DMS53 treated with DMSO at 0.1 percent for 48 hours (cell line): ENCODE results near the gene KRI1.

ENCODE experiments used
- DNase-seq: peaks from one replicate; lab custom pipeline; 2025; ENCODE audit not compliant: unreplicated experiment; lab: John Stamatoyannopoulos, UW

Gene KRI1

GRCh38 chr19:10518444-10519361, 47.1 kb downstream of the KRI1 start:
- no peak for DNase-seq

GRCh38 chr19:10517760-10518443, 47.9 kb downstream of the KRI1 start:
- DNase-seq: peak; percentile 24

- no peak for DNase-seq
Measured at GRCh38 chr19:10517361-10517759, 48.5 kb downstream of the KRI1 start, which contains the start of gene S1PR5. TSS of gene S1PR5 (minus strand) at chr19:10517447. CDS start at chr19:10515011, 2,436 bp downstream.

- no peak for DNase-seq
Measured at GRCh38 chr19:10516671-10517286, 49.0 kb downstream of the KRI1 start.

DNA sequence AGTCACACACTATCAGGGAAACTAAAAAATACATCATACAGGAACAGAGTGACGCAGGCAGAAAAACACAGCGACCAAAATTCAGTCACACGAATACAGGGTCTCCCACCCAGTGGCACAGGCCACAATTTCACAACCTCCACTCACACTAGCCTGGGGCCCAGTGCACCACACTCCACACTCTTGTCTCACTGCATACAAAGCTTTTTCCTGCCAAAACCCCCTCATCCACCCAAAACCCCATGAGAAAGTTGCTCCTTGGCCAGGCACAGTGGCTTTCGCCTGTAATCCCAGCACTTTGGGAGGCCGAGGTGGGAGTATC, 49.8 kb downstream of the KRI1 start:
- no peak for DNase-seq

GRCh38 chr19:10514211-10515145, 51.3 kb downstream of the KRI1 start:
- DNase-seq: no peak

DNA sequence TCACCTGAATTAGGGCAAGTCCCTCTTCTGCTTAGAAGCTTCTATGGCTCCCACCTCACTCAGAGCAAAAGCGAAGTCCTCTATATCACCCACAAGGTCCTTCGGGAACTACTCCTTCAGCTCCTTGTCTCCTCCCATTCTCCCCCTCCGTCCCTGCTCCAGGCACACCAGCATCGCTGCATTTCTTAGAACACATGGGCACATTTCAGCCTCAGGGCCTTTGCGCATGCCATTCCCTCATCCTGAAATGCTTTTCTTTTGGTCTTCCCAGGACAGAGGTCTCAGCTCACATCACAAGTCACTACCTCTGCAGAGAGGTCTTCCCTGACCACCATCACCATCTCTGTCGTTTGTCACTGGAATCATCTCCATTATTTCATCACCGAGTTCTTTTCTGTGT, 52.6 kb downstream of the KRI1 start:
- no peak for DNase-seq

DNA sequence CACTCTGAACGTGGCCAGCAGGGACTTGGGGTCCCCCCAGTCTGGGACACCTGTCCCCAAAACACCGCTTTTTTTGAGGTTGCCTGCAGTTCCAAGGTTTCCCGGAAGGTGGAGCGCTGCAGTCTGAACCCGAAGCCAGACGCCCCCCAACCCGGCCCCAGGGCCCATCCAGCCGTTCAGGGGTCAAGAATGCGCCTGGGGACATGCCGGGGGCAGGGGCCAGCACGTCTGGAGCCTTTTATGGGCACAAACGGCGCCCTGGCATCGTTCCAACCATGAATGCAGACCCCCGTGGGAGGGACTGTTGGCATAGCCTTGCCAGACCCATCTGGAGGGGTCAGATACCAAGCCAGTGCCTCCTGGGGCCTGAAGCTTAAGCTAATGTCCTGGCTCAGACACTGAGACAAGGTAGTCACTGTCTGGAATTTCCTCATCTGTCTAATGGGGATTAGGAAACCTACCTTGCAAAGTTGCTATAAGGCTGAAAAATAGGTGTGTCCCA, 55.5 kb downstream of the KRI1 start:
- DNase-seq: no peak

DNA sequence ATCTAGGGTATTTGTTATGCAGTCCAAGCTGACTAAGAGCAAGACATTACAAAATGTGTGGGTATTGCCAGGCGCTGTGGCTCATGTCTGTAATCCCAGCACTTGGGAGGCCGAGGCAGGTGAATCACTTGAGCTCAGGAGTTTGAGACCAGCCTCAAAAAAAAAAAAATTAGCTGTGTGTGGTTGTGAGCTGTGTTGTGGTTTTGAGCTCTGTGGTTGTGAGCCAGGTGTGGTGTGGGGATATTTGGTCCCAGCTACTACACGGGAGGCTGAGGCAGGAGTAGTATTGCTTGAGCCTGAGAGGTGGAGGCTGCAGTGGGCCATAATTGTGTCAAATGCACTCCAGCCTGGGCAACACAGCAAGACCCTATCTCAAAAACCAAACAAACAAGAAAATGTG, 57.1 kb downstream of the KRI1 start:
- DNase-seq: no peak

DNA sequence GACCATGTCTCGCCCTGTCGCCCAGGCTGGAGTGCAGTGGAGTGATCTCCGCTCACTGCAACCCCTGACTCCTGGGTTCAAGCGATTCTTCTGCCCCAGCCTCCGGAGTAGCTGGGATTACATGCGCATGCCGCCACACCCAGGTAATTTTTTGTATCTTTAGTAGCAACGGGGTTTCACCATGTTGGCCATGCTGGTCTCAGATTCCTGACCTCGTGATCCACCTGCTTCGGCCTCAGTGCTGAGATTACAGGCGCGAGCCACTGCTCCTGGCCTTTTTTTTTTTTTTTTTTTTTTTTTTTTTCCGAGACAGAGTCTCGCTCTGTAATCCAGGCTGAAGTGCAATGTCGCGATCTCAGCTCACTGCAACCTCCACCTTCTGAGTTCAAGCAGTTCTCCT, 57.8 kb downstream of the KRI1 start:
- DNase-seq: no peak

GRCh38 chr19:10505583-10506229, 60.1 kb downstream of the KRI1 start:
- DNase-seq: no peak
